NCI-H748 (cell line): ENCODE data around the gene MYO1D.
A peak's percentile ranks its signal among the peaks of the same experiment; 100 is the strongest.
"Not testable (repeated sequence)": the region's sequence is repeated elsewhere in the genome, so short reads cannot be mapped to it uniquely, and the experiment has no call there.

Experiments used
- DNase-seq: peaks from one replicate; lab custom pipeline; 2025; ENCODE audit not compliant: unreplicated experiment; lab: John Stamatoyannopoulos, UW

Gene MYO1D

GRCh38 chr17:32551186-32551955 is 325.6 kb downstream of the MYO1D start:
- DNase-seq, result no peak

DNA sequence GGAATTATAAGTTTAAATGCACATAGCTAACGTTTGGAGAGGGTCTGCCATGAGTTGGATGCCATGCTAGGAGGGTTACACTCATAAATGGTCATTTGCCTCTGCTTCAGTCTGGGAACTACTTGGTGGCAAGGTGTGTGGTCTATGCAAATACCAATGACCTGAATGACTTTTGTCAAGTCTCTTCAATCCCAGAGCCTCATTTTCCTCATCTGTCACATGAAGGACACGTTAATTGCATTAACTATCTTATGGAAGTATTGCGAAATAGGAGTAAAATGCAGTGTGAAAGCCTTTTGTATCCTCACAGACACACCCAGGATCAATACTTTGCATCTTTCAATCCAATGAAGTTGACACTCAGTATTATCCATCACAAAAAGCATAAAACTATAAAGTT is 327.4 kb downstream of the MYO1D start:
- DNase-seq, result no peak

DNA sequence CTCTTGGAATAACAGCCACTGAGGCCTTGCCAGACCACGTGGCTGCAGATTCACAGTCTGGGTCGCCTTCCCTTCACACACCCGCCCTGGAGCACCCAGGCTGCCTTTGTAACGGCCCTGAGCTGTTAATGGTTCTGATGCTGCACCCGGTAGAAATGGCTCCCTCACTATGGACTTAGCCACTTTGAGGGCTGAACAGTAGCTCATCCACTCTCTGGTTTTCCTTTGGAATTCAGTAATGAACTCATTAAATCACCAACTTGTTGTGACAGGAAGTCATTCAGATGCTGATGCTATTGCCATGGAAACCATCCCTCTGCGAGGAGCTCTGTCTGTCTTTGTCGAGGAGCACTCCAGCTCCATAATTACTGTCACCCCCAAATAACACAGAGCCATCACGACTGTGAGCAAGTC is 330.9 kb downstream of the MYO1D start:
- peak; percentile 91 for DNase-seq

- no peak for DNase-seq
Observed at GRCh38 chr17:32542186-32542585, 334.7 kb downstream of the MYO1D start.

DNA sequence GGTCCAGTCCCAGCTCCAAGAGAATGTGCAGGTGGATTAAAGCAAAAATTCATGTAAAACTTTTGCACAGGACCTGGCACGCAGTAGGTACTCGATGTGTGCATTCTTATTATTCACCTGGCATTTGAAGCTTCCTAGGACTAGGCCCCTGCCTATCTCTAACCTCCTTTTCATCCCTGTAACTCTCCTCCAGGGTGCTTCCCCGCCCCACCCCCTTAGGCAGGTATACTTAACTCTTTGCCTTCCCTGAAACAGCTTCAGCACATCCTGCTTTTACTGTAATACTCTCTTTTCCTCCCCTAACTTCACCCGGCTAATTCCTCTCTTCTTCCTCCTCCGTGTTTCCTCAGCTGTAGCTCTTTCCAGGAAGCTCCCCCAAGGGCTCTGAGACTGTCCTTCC is 335.3 kb downstream of the MYO1D start:
- no peak for DNase-seq

GRCh38 chr17:32536736-32537643 is 339.9 kb downstream of the MYO1D start:
- DNase-seq, result no peak

- no peak for DNase-seq
Observed at GRCh38 chr17:32533296-32533695, 343.6 kb downstream of the MYO1D start.

DNA sequence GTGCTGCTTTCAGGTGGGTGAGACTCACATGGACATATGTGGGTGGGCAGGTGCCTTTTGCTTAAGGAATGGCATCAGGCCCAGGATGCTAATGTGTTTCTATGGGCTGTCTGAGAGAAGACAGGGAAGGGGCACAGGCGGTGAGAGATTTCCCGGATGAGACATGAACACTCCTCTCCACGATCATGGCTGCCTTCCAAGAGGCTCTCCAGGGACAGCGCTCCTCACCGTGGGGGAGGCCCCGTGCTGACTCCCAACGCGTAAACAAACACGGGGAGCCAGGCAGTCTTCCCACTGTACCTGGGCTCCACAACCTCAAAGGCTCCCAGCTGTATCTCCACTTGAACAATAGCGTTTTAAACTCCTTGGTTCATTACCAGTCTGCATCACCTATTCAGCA is 347.3 kb downstream of the MYO1D start:
- peak; percentile 28 for DNase-seq

- DNase-seq, result no peak
Observed at GRCh38 chr17:32528825-32529224, 348.1 kb downstream of the MYO1D start.

- DNase-seq, result no peak
Observed at GRCh38 chr17:32527146-32527545, 349.8 kb downstream of the MYO1D start.

GRCh38 chr17:32525122-32525521 is 351.8 kb downstream of the MYO1D start:
- no peak for DNase-seq

- not testable (repeated sequence) for DNase-seq
Observed at GRCh38 chr17:32524553-32524880, 352.4 kb downstream of the MYO1D start.

GRCh38 chr17:32523827-32524552 is 352.9 kb downstream of the MYO1D start:
- DNase-seq, result no peak

DNA sequence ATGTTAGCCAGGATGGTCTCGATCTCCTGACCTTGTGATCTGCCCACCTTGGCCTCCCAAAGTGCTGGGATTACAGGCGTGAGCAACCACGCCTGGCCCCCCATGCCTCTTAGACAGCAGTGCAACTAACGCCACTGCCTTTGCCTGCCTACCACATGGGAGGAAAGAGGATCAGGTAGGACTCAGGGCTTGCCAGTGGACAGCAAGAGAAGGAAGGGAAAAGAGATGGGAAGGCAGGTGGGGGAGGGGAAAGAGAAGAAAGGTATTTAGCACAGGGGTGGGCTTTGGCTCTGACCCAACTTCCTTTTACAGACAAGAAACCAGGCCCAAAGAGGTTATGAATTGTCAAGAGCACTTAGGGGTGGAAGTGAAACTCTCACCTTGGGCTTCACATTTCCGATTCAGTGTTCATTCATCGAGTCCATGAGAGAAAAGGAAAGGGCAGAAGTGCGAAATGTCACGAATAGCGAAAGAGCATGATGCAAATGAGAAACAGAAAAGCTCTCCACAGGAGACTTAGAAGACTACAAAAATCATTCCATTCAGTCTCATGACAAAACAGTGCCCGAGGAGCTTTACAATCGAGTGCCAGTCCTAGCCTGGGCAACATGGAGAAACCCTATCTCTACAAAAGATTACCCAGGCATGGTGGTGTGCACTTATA is 353.8 kb downstream of the MYO1D start:
- DNase-seq, result no peak

DNA sequence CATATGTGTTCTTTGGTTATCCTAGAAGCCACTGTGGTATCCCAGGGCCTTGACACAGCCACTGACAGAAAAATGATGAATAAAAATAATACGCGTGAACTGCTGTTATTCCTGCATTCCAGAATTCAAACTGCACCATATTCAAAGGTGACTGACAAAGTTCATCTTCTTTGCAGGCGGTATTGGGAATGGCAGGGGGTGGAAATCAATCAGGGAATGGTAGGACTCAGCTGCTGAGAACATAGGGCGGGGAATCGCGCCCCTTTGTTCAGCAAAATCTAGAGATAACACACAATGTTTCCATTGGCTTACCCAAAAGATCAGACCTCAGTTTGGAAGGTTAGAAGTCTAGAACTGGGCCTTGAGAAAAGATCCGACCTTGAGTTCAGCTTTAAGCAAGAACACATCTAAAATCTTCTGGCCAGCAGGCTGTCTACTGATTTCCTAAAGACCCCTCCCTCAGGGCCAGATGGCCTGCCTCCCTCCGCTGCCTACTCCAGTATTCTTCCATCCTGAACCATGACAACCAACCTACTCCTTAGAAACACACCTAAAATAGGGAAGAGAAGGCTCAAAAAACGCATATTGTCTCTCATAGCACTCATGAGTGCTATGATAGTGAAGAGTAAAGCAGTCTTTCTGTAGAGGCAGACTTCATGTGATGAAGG is 356.1 kb downstream of the MYO1D start:
- peak; percentile 50 for DNase-seq

- peak; percentile 96 for DNase-seq
Observed at GRCh38 chr17:32520104-32520701, 356.7 kb downstream of the MYO1D start.

DNA sequence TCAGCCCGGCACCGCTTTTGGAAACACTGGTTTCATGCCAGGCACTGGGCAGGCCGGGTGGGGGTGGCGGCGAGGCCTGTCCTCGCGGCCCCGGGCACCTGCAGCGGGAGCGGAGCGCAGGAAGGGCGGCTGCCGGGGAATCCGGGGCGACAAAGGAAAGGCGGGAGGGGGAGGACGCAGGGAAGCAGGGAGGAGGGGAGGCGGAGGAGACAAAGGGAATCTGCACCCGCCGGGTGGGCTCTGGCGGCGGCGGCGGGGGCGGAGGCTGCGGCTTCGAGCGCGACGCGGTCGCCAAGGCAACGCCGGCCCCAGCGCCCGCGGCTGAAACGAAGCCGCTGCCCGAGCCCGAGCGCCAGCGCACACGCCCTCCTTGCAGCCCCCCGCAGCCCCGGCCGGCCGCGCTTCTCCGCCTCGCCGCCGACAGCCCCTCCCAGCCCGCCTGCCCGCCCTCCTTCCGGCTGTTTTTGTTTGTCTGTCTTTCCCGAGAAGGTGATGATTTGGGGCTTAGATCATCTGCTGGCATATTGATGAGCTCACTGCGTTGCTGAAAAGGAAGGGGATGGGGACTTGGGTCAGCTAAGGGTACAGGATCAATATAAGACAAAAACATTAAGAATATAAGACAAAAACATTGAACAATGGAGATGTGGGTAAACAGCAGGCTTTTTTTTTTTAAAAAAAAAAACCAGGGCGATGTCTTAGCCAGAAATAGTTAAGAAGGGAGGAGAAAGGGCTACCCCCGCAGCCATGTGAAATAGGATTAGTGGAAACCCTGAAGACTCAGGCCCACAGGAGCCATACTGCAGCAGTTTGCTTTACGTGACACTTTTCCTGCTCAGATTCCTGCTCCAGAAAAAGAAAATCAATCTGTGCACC is 357.5 kb downstream of the MYO1D start:
- peak; percentile 98 for DNase-seq

DNA sequence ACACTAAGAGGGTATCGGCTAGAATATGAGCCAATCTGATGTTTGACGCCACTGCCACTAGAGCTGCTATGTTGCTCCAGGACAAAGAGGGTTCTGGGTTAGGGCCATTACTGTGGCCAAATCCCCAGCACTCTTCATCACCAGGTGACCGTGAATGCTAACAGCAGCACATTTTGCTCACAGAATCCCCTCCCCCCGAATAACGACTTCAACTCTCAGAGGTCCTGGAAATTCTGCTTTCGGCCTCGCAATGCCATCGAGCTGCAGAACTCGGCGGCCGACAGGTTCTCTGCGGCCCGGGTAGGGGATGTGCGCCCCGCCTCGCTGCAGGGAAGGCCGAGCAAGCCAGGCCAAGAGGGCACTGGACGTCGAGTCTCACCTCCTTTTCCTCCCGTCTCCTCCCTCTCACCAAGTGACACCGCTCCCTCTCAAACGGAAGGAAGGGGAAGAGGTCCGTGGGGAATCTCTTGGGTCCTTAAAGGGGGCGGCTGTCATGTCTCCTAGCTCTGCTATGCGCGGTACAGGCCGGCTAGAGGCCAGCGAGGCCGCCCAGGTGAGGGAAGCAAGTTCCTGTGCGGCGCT is 358.2 kb downstream of the MYO1D start:
- DNase-seq, result peak; percentile 58

DNA sequence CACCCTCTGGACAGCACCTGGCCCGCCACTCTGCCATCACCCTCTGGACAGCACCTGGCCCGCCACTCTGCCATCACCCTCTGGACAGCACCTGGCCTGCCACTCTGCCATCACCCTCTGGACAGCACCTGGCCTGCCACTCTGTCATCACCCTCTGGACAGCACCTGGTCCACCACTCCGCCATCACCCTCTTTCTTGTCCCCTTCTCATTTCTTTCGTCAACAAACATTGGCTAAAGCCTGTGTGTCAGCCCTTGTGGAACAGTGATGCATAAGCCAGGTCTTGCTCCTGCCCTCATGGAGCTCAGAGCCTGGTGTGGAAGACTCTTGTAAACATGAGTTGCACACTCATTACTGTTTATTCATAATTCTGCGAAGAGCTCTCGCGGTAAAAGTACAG is 358.9 kb downstream of the MYO1D start:
- DNase-seq, result peak; percentile 46
